T-helper 2 cell treated with Interferon-gamma antibody and Interleukin-4, amounts not matched to agents 5 μg/mL and 100 μg/mL, for 36 hours (primary cell): ENCODE measurements around the gene HS3ST3B1.

ENCODE experiments used
- DNase-seq: peaks from one replicate; pipeline ENCODE4 v3.0.0; 2021; ENCODE audit warnings: low spot score
- H3K27ac Mint-ChIP-seq: one replicate; pipeline ENCODE4 v1.8.0; 2021; ENCODE audit warnings: mild to moderate bottlenecking, mixed read lengths
- H3K27me3 Mint-ChIP-seq: one replicate; pipeline ENCODE4 v1.8.0; 2021; ENCODE audit warnings: low read depth, mixed read lengths
- H3K36me3 Mint-ChIP-seq: one replicate; pipeline ENCODE4 v1.8.0; 2021; ENCODE audit warnings: low read depth, mixed read lengths
- H3K4me1 Mint-ChIP-seq: one replicate; pipeline ENCODE4 v1.8.0; 2021; ENCODE audit warnings: low read depth, mixed read lengths
- H3K4me3 Mint-ChIP-seq: one replicate; pipeline ENCODE4 v1.8.0; 2022; ENCODE audit warnings: mild to moderate bottlenecking, moderate library complexity, mixed read lengths
- H3K9me3 Mint-ChIP-seq: one replicate; pipeline ENCODE4 v1.8.0; 2021; ENCODE audit warnings: mixed read lengths

Gene HS3ST3B1

DNA sequence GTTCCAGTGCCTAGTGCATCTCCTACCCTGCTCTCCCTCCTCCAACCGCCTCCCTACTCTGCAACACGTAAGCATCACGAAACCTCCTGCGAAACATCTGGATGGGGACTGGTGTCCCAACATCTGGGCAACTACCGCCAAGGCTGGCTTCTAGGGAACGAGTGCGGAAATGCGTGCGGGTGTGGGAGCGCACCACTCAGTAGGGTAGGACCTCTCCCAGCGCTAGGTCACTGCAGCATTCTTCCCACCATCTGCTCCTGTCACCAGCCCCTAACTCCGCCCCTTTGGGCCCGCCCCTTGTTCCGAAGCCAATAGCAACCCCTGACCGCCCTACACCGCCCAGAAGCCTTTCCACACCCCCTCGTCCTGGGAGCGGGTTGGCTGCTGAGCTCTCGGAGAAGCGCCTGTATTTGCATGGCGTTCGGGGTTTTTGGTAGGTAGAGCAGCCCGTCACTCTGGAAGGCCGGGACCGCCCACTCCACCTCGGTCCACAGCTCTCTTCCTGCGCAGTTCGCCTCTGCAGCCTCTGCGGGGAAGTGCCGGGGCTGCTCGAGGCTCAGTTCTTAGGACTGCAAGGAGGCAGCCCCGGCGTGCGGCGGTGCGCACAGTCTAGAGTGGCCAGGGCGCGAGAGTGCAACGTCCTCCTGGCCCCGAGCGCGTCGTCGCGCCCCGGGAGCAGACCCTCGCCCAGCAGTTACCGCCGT lies at the start of gene HS3ST3B1:
Gene HS3ST3B1, plus strand, starts transcription at position 507 of the 704 bp plus-strand sequence. CDS start 438 bp downstream, outside the sequence.
- Mint-ChIP-seq H3K4me3 (peak within 1 kb of the TSS; percentile 95), H3K27me3 (peaks cover 48% of the 10 kb centered on the region), H3K27ac (peak within 1 kb of the TSS; percentile 89), H3K36me3 (peaks cover 26% of the 10 kb centered on the region), H3K4me1 (peaks cover 47% of the 10 kb centered on the region), H3K9me3 (no peaks in the 10 kb centered on the region)
- peak; percentile 99 for DNase-seq

DNA sequence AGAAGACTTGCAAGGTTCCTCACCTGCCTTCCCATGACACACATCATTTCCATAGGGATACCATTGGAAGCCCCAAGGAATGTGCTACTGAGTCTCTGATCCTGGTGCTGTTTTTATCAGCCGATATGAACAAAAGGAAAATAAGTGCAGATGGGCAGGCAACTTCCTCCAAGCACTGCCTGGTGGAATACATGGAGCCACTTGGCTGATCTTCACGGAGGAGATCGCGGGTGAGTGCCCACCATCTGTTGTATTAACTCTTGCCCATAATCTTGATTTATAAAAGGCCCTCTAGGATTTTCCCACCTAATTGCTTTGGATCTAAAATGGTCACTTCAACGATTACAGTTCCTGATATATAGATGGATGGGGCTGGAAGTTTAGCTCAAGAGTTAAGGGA lies 39.5 kb upstream of the HS3ST3B1 start:
- Mint-ChIP-seq H3K4me1 (no peaks in the 10 kb centered on the region), H3K27me3 (peaks cover 16% of the 10 kb centered on the region), H3K9me3 (no peaks in the 10 kb centered on the region), H3K36me3 (peaks cover 2% of the 10 kb centered on the region), H3K27ac (no peak overlapping the region), H3K4me3 (no peak overlapping the region)
- DNase-seq: no peak

DNA sequence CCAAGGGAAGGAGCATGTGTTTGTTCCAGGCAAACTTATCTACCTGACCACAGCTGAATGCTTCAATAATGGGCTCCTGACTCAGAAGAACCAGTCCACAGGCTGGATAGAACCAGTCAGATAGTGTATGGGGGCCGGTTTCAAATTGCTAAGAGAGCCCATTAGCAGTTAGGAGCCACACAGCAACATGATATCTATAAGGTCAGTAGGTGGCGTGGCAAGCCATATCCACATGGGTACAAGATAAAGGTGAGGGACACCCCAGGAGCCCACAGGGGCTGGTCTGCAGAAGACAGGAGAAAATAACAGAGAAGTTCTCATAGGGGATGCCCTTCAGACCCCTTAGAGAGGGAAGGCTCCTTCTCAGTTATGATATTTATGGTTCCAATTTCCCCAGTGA lies 32.6 kb upstream of the HS3ST3B1 start:
- no peaks in the 10 kb centered on the region for H3K36me3 Mint-ChIP-seq
- H3K4me1 Mint-ChIP-seq: no peaks in the 10 kb centered on the region
- H3K27ac Mint-ChIP-seq: no peak overlapping the region
- H3K9me3 Mint-ChIP-seq: peaks cover 5% of the 10 kb centered on the region
- no peak overlapping the region for H3K4me3 Mint-ChIP-seq
- DNase-seq: no peak
- peaks cover 22% of the 10 kb centered on the region for H3K27me3 Mint-ChIP-seq

DNA sequence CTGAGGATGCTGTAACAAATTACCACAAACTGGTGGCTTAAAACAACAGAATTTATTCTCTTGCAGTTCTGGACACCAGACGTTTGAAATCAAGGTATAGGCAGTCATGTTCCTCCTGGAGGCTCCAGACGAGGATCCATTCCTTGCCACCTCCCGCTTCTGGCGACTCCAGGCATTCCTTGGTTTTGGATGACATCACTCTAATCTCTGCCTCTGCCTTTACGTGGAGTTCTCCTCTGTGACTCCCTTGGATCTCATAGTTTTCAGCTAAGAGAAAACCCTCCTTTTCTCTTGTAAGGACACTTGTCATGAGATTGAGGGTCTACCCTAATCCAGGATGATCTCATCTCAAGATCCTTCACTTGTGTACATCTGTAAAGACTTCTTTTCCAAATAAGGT lies 31.4 kb upstream of the HS3ST3B1 start:
- H3K27ac Mint-ChIP-seq: no peak overlapping the region

DNA sequence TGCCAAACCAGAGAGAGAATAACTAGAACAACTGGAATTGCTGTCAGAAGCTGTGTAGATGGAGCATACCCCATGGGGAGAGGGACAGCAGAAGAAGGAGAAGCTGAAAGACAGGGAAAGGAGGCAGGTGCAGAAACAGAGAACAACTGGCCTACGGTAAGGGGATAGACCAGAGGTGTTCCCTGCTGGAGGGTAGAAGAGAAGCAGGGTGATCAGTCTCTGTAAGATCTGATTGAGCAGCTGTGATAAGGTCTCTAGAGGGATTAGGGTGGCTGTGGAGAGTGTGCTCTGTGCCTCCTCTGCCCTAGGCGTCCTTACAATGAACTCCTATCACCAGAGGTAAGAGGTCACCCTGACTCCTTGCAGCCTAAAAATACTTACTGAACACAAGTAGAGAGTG lies 30.4 kb upstream of the HS3ST3B1 start:
- Mint-ChIP-seq H3K9me3 (peaks cover 5% of the 10 kb centered on the region), H3K36me3 (no peaks in the 10 kb centered on the region), H3K4me3 (no peak overlapping the region), H3K27me3 (peaks cover 25% of the 10 kb centered on the region), H3K27ac (no peak overlapping the region), H3K4me1 (no peaks in the 10 kb centered on the region)
- DNase-seq: no peak

More for the DNA sequence above, 31.4 kb upstream of the HS3ST3B1 start:
- DNase-seq: no peak
- Mint-ChIP-seq H3K9me3 (peaks cover 5% of the 10 kb centered on the region), H3K36me3 (no peaks in the 10 kb centered on the region), H3K27me3 (peaks cover 19% of the 10 kb centered on the region), H3K4me1 (no peaks in the 10 kb centered on the region), H3K4me3 (no peak overlapping the region)

DNA sequence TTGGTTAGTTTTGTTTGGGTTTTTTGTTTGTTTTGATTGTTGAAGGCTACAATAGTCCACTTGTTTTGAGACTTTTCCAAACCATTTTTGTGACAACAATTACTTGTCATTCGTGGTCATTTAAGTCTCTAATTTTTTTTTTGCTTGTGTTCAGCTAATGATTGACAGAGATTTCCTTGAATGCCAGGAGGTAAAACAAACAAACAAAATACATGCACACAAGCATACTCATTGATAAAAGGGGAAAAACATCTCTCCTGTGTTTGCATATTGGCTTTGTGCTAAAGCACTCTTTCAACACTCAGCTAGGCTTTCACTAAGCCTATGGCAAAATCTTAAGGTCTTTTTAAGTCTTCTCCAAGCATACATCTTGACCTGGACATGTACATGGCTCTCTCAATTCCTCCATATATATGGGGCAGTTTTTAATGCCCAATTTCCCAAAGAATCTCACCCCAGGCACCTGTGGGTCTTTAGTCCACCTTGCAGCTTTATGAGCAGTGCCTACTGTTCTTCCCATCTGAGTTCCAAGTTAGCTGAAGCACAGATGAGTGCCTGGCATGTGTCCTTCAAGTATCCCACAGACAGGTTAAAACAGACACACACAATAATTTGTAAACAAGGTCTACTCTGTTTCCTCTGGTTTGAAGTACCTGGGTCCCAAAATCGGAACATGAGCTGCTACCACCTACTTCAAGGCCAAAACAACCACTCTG lies 24.2 kb upstream of the HS3ST3B1 start:
- peaks cover 36% of the 10 kb centered on the region for H3K27me3 Mint-ChIP-seq
- H3K4me3 Mint-ChIP-seq: no peak overlapping the region
- DNase-seq: no peak
- no peaks in the 10 kb centered on the region for H3K4me1 Mint-ChIP-seq
- no peak overlapping the region for H3K27ac Mint-ChIP-seq
- H3K36me3 Mint-ChIP-seq: no peaks in the 10 kb centered on the region
- H3K9me3 Mint-ChIP-seq: peaks cover 5% of the 10 kb centered on the region

DNA sequence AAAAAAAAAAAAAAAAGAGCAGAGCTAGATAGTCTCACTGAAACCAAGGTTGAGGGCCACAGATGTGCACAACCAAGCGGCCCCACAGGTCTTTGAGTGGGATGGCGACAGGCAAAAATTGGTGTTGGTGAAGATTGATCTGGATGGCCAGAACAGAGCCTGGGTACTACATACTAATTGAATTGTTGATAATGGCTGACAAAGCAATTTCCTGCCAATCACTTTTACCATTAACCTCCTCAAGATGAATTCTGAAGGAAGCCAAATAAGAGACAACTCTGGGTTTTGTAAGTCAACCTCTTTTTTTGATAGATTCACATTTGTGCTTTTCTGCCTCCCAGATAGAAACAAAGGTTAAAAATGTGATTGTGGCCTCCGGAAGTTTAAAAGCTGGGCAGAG lies 19.4 kb upstream of the HS3ST3B1 start:
- peaks cover 33% of the 10 kb centered on the region for H3K27me3 Mint-ChIP-seq
- H3K4me1 Mint-ChIP-seq: no peaks in the 10 kb centered on the region
- no peaks in the 10 kb centered on the region for H3K36me3 Mint-ChIP-seq
- no peak overlapping the region for H3K27ac Mint-ChIP-seq
- no peak overlapping the region for H3K4me3 Mint-ChIP-seq
- no peaks in the 10 kb centered on the region for H3K9me3 Mint-ChIP-seq
- no peak for DNase-seq

DNA sequence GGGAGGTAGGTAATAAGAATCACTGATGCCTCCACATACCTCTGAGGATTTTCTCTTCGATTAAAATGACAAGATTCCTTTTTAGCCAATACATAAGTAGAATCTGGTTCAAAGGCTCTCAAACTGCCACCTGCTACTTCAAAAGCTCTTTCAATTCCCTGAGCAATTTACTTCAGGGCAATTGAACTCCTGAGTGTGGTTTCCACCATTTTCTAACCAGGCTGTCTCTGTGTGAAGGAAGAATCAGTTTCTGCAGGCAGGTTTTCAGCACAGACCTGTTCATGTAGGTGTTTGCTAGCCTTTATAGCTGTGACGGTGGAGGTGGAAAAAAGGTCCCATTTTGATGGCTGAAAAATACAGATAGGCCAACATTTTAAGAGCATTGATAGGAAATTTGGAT lies 18.2 kb upstream of the HS3ST3B1 start:
- Mint-ChIP-seq H3K27me3 (peaks cover 27% of the 10 kb centered on the region), H3K27ac (no peak overlapping the region), H3K4me1 (no peaks in the 10 kb centered on the region), H3K9me3 (no peaks in the 10 kb centered on the region), H3K4me3 (no peak overlapping the region), H3K36me3 (no peaks in the 10 kb centered on the region)
- no peak for DNase-seq

DNA sequence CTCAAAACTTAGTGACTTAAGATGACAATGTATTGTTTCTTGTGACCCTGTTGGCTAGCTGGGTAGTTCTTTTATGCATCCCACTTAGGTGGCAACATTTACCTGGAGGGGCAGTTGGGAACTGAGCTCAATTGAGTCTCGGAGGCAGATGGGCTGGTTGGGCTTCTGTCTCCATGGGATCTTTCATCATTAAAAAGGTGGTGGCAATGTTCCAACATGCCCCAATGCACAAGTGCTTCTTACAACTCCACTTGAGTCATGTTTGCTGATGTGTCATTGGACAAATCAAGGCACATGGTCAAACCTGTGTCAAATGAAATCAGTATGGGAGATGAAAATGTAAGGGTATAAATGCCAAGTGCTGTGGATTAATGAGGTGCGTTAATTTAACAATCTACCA lies 11.7 kb upstream of the HS3ST3B1 start:
- Mint-ChIP-seq H3K4me3 (no peak overlapping the region), H3K27me3 (peaks cover 63% of the 10 kb centered on the region), H3K9me3 (no peaks in the 10 kb centered on the region), H3K4me1 (no peaks in the 10 kb centered on the region), H3K36me3 (no peaks in the 10 kb centered on the region), H3K27ac (no peak overlapping the region)
- DNase-seq: no peak

DNA sequence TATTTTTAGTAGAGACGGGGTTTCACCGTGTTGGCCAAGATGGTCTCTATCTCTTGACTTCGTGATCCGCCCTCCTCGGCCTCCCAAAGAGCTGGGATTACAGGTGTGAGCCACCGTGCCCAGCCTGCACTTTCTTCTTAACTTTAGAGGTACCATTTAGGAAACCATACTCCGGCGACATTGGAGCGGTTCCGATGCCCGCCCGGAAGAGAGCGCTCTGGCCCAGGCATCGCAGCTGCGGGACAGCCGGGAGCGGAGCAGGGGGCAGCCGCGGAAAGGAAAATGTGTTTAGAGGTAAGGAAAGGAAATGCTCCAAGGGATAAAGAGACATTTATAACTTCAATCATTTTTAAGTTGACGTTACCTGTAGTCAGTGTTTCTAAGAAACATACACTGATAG lies 6.0 kb upstream of the HS3ST3B1 start:
- Mint-ChIP-seq H3K27me3 (peaks cover 84% of the 10 kb centered on the region), H3K9me3 (no peaks in the 10 kb centered on the region), H3K4me3 (no peak overlapping the region), H3K36me3 (no peaks in the 10 kb centered on the region), H3K27ac (no peak overlapping the region), H3K4me1 (peaks cover 25% of the 10 kb centered on the region)
- no peak for DNase-seq

DNA sequence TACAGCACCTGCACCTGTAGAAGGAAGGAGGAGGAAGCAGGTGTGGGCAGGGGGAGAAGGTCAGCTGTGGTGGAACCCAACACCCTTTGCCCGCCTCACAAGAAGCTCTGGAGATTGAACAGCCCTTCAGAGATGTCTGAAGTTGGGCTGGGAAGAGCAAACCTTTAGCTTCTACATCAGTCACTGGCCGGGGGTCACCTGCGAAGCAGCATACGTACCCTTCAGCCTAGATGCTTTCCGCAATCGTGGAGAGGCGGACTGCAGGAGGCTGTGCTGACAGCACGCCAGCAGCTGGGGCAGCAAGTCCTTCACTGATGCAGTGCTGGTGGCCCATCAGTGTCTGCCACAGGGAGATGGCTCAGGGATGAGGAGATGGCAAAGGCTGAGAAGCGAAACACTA lies 5.2 kb upstream of the HS3ST3B1 start:
- Mint-ChIP-seq H3K27ac (no peak overlapping the region), H3K36me3 (no peaks in the 10 kb centered on the region), H3K27me3 (peaks cover 85% of the 10 kb centered on the region)

DNA sequence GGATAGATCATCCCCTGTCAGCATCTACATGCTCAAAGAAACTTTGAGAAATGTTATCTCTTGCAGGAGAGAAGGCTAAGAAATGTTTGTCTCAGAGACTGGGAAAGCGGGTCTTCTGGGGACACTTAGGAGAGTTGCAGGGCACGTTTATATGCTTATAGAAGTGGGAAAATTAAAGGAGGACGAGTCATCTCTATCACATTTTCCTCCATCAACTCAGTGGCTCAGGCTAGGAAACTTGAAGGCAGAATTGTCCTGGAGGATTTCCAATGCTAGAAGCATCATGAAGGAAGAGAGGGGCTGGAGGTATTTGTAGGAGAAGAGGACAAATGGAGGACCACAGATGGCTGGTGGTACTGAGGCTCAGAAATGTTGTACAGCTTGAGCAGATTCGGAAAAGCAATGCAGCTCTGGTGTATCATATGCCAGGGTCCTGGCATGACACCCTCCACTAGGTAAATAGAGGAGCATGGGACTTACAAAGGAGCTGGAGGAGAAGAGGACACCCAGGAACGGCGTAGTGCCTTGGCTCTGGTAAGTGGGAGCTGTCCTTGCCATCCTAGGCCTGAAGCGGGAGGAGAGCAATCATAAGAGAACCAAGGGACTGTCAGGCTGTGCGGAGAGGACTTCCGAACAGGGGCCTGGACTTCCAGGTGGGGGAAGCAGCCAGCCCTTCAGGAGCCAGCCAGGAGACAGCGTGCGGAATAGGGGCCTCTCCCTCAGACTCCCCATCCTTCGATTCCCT lies 4.5 kb upstream of the HS3ST3B1 start:
- DNase-seq: no peak
- Mint-ChIP-seq H3K27ac (no peak overlapping the region), H3K27me3 (peaks cover 81% of the 10 kb centered on the region), H3K9me3 (no peaks in the 10 kb centered on the region), H3K4me1 (peaks cover 33% of the 10 kb centered on the region), H3K4me3 (peak overlapping the region; percentile 62), H3K36me3 (no peaks in the 10 kb centered on the region)

More for the DNA sequence above, 5.2 kb upstream of the HS3ST3B1 start:
- Mint-ChIP-seq H3K9me3 (no peaks in the 10 kb centered on the region), H3K4me1 (peaks cover 33% of the 10 kb centered on the region), H3K4me3 (peak overlapping the region; percentile 62)
- DNase-seq: no peak

DNA sequence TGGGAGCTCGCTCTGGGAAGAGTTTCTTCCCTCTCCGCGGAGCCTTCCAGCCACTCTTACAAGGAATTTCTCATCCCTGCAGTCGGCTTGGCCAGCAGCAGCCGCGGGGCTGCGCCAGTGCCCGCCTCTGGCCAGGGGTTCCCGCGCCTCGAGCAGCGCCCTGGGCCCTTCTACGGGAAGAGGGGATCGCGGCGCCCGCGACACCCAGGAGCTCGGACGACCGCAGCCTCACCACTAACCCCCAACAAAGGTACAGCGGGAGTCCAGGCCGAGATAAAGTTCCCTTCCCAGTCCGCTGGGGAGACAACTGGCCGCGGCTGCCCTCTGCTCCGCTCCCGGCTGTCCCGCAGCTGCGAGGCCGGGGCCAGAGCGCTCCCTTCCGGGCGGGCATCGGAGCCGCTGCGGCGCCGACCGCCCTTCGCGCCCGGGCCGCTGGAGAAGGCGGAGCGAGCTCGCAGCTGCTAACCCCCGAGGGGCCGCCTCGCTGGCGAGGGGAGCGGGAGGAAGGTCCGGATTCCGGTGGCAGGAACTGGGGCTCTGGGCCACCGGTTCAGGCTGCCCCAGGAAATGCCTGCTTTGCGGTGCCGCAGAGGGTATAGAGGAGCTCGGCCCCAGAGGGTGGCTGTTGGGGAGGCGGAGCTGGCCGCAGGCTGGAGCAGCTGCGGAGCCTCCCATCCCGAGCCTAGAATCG lies 3.6 kb upstream of the HS3ST3B1 start:
- Mint-ChIP-seq H3K4me1 (peaks cover 33% of the 10 kb centered on the region), H3K27ac (no peak overlapping the region), H3K9me3 (no peaks in the 10 kb centered on the region), H3K27me3 (peaks cover 74% of the 10 kb centered on the region), H3K36me3 (no peaks in the 10 kb centered on the region), H3K4me3 (peak overlapping the region; percentile 75)
- peak; percentile 31 for DNase-seq
